ENCODE results near the gene CYP2F1.
"Not testable (repeated sequence)": the region's sequence is repeated elsewhere in the genome, so short reads cannot be mapped to it uniquely, and the experiment has no call there.

CYP2F1 gene

GRCh38 chr19:41095703-41096102 lies 18.5 kb upstream of the CYP2F1 start:
- TF ChIP-seq CTCF (IDR thresholded peaks at IDR 0.05; ENCODE audit: low read depth, low read length), result no peak
- H3K4me3 ChIP-seq (ENCODE audit: low read depth, low read length), result no peak overlapping the region

DNA sequence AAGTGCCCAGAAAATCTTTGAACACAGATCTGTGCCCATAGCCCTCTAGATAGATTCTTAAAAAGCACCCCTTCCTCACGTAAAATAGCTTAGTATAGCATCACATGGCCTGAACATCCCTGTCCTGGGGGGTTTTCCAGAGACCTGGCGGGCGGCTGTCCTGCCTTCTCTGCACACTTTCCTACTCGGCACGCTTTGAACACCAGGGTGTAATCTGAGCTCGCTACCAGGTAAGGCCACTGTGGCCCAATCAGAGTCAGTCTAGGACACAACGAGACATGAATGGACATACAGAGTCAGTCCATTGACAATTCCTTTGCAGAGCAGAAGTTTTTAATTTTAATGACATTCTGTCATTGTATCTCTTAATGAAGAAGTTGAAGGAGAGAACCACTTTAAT lies 17.9 kb upstream of the CYP2F1 start:
- no peak for TF ChIP-seq CTCF (IDR thresholded peaks at IDR 0.05; ENCODE audit: low read depth, low read length)
- no peak overlapping the region for H3K4me3 ChIP-seq (ENCODE audit: low read depth, low read length)

DNA sequence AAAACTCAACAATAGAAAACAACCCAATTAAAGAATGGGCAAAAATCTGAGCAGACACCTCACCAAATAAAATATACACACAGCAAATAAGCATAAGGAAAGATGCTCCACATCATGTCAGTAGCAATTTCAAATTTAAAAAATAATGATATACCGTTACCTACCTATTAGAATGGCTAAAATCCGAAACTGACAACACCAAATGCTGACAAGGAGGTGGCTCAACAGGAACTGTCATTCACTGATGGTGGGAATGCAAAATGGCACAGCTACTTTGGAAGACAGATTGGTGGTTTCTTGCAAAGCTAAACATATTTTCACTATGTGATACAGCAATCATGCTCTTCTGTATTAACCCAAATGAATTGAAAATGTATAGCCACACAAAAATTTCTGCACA lies 16.9 kb upstream of the CYP2F1 start:
- TF ChIP-seq CTCF (IDR thresholded peaks at IDR 0.05; ENCODE audit: low read depth, low read length), result no peak

DNA sequence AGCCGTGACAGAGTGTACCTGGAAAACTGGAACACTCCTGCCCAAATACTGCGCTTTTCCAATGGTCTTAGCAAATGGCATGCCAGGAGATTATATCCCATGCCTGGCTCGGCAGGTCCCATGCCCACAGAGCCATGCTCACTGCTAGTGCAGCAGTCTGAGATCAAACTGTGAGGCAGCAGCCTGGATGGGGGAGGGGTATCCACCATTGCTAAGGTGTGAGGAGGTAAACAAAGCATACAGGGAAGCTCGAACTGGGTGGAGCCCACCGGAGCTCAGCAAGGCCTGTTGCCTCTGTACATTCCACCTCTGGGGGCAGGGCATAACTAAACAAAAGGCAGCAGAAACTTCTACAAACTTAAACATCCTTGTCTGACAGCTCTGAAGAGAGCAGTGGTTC lies 15.5 kb upstream of the CYP2F1 start:
- H3K4me3 ChIP-seq (ENCODE audit: low read depth, low read length), result no peak overlapping the region
- TF ChIP-seq CTCF (IDR thresholded peaks at IDR 0.05; ENCODE audit: low read depth, low read length), result no peak

More for the DNA sequence above, 16.9 kb upstream of the CYP2F1 start:
- H3K4me3 ChIP-seq (ENCODE audit: low read depth, low read length), result no peak overlapping the region

GRCh38 chr19:41102210-41102609 lies 12.0 kb upstream of the CYP2F1 start:
- H3K4me3 ChIP-seq (ENCODE audit: low read depth, low read length), result not testable (repeated sequence)

- no peak for TF ChIP-seq CTCF (IDR thresholded peaks at IDR 0.05; ENCODE audit: low read depth, low read length)
Measured at GRCh38 chr19:41106177-41106576, 8.1 kb upstream of the CYP2F1 start.

DNA sequence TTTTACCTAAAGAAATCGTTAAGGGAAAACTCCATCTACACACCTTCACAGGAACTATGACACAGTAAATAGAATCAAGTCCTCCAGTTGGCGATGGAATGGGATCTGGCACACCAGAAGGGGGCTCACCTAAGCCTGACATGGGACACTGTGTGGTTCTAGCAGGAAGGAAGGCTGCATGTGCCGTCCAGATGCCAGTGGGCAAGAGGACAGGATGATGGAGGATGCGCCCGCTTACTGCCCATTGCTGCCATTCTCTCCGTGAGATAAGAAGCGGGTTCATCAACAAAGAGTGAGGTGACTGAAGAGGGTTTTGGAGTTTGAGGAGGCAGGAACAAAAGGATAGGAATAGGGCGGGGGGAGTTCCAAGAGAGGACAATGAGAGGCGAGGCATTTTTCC lies 2.9 kb upstream of the CYP2F1 start:
- H3K4me3 ChIP-seq (ENCODE audit: low read depth, low read length), result no peak overlapping the region
- TF ChIP-seq CTCF (IDR thresholded peaks at IDR 0.05; ENCODE audit: low read depth, low read length), result no peak

More at GRCh38 chr19:41106177-41106576, 8.1 kb upstream of the CYP2F1 start:
- no peak overlapping the region for H3K4me3 ChIP-seq (ENCODE audit: low read depth, low read length)

DNA sequence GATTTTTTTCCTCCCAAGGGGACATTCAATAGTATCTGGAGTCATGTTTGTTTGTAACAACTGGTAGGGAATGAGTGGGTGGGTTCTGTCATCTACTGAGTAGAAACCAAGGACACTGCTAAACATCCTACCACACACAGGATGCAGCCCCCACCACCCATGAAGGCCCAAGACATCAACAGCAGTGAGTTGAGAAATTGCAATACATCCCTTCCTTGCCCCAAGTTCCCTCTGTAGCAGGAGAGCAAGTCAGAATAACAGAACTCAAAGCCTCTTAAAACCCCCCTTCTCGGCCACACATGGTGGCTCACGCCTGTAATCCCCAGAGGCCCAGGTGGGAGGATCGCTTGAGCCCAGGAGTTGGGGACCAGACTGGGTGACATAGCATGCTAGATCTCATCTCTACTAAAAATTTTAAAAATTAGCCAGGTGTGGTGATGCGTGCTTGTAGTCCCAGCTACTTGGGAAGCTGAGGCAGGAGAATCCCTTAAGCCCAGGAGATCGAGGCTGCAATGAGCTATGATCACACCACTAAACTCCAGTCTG lies 2.4 kb upstream of the CYP2F1 start:
- no peak overlapping the region for H3K4me3 ChIP-seq (ENCODE audit: low read depth, low read length)
- no peak for TF ChIP-seq CTCF (IDR thresholded peaks at IDR 0.05; ENCODE audit: low read depth, low read length)

Measured in WI38 (cell line).